ENCODE results near the gene OTOF.

The OTOF gene

DNA sequence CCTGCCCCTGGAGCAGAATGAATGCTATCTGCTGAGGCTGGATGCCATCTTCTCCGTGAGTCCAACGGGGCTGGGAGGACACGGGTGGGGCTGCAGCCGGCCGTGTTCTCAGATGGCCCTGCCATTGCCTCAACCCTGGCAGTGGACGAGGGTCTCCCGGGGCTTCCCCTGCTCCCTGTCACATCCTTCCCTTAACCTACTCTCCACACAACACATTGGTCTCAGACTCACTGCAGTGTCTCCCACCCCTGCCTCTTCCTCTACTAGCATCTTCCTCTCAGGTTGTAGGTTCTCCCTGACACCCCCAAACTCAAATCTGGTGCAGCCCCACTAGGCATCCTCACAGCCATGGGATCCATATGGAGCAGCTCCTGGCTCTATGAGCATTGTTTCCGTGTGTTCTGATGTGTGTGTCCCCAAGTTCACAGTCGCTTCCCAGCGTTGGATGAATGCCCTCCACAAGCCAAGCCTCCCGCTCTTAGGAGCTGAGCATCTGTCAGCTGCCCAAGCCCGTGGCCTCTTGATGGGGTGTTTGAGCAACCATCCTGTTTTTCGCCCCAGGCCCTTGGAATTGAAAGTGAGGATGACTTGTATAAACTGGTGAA, 27.8 kb downstream of the OTOF start:
- Histone ChIP-seq H3K9me3 (ENCODE audit: insufficient read depth, low read length) (no peaks in the 10 kb centered on the region), H3K4me3 (ENCODE audit: low read length) (no peak overlapping the region), H3K4me2 (ENCODE audit: low read length) (no peak overlapping the region), H3K27me3 (ENCODE audit: low read depth, low read length) (no peaks in the 10 kb centered on the region), H3K27ac (ENCODE audit: low read length) (no peak overlapping the region), H3K79me2 (ENCODE audit: low read length) (no peaks in the 10 kb centered on the region), H4K20me1 (ENCODE audit: insufficient read depth, low read length) (no peaks in the 10 kb centered on the region), H3K36me3 (replicated peaks; ENCODE audit: low read depth, low read length) (no peaks in the 10 kb centered on the region), H2AFZ (ENCODE audit: low read depth, low read length) (no peak overlapping the region), H3K4me1 (ENCODE audit: low read length) (no peaks in the 10 kb centered on the region), H3K9ac (ENCODE audit: low read length) (no peak overlapping the region)
- TF ChIP-seq, protein P1, sequence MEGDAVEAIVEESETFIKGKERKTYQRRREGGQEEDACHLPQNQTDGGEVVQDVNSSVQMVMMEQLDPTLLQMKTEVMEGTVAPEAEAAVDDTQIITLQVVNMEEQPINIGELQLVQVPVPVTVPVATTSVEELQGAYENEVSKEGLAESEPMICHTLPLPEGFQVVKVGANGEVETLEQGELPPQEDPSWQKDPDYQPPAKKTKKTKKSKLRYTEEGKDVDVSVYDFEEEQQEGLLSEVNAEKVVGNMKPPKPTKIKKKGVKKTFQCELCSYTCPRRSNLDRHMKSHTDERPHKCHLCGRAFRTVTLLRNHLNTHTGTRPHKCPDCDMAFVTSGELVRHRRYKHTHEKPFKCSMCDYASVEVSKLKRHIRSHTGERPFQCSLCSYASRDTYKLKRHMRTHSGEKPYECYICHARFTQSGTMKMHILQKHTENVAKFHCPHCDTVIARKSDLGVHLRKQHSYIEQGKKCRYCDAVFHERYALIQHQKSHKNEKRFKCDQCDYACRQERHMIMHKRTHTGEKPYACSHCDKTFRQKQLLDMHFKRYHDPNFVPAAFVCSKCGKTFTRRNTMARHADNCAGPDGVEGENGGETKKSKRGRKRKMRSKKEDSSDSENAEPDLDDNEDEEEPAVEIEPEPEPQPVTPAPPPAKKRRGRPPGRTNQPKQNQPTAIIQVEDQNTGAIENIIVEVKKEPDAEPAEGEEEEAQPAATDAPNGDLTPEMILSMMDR (IDR thresholded peaks at IDR 0.05; ENCODE audit: low read depth, low read length), result no peak
- TF ChIP-seq EZH2phosphoT487 (IDR thresholded peaks at IDR 0.05; ENCODE audit: low read depth), result no peak

DNA sequence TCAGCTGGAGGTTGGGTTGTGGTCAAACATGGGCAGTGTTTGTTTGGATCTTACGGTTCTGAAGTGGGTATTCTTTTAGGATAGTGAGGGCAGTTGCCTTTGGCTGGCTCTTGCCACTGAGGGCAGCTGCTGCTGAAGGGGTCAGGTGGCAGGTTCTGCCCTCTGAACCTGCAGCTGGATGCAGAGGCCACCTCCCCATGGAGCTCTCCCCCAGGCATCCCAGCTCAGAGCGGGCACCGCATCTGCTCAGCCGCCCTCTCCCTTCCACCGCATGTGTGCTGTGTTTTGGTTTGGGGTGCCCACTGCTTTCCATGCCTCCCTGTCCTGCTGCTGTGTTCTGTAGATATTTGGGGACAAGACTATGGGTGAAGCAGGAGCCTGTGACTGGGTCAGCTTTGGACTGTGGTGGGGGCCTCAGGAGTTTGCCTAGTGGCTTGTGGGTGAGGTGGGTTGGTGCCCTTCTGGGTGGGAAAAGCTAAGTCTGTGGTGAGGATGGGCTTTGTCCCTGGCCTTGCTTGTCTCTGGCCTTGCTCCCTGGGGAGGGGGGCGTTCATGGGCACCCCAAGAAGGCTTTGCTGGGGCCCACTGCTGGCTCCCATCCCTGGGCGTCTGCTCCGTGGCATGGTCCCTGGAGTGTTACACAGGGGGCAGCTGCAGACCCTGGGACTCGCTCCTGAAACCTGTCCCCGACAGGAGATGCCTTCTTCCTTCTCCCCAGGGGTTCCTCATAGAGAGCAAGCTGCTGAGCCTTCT, 28.5 kb downstream of the OTOF start:
- H2AFZ ChIP-seq (ENCODE audit: low read depth, low read length), result no peak overlapping the region
- H3K4me1 ChIP-seq (ENCODE audit: low read length), result no peaks in the 10 kb centered on the region
- no peaks in the 10 kb centered on the region for H3K9me3 ChIP-seq (ENCODE audit: insufficient read depth, low read length)
- no peak overlapping the region for H3K4me3 ChIP-seq (ENCODE audit: low read length)
- H3K27ac ChIP-seq (ENCODE audit: low read length), result no peak overlapping the region
- TF ChIP-seq, protein P1 (IDR thresholded peaks at IDR 0.05; ENCODE audit: low read depth, low read length), result no peak
- no peak for TF ChIP-seq EZH2phosphoT487 (IDR thresholded peaks at IDR 0.05; ENCODE audit: low read depth)
- no peak overlapping the region for H3K4me2 ChIP-seq (ENCODE audit: low read length)
- H3K27me3 ChIP-seq (ENCODE audit: low read depth, low read length), result no peaks in the 10 kb centered on the region
- no peak overlapping the region for H3K9ac ChIP-seq (ENCODE audit: low read length)
- no peaks in the 10 kb centered on the region for H4K20me1 ChIP-seq (ENCODE audit: insufficient read depth, low read length)
- H3K79me2 ChIP-seq (ENCODE audit: low read length), result no peaks in the 10 kb centered on the region
- no peaks in the 10 kb centered on the region for H3K36me3 ChIP-seq (replicated peaks; ENCODE audit: low read depth, low read length)

DNA sequence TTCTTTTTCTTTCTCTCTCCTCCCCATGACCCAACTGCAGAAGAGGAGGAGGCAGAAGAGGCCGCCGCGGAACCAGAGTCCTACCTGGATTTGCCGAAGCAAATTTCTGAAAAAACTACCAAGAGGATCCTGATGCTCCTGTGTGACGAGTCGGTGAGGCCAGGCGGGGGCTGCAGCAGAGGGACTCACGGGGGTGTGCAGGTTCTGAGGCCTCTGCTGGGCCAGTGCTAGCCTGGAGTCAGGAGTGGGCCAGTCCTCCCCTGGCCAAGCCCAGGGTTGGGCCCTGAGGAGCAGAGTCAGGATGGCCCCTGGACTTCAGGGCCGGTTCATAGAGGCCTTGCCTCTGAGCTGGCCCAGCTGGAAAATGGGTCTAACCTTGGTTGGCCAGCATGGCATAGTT, 29.3 kb downstream of the OTOF start:
- Histone ChIP-seq H3K4me2 (ENCODE audit: low read length) (no peak overlapping the region), H3K36me3 (replicated peaks; ENCODE audit: low read depth, low read length) (no peaks in the 10 kb centered on the region), H3K27ac (ENCODE audit: low read length) (no peak overlapping the region), H3K9me3 (ENCODE audit: insufficient read depth, low read length) (no peaks in the 10 kb centered on the region), H2AFZ (ENCODE audit: low read depth, low read length) (no peak overlapping the region), H3K27me3 (ENCODE audit: low read depth, low read length) (no peaks in the 10 kb centered on the region), H3K9ac (ENCODE audit: low read length) (no peak overlapping the region), H3K4me1 (ENCODE audit: low read length) (no peaks in the 10 kb centered on the region), H3K4me3 (ENCODE audit: low read length) (no peak overlapping the region), H3K79me2 (ENCODE audit: low read length) (no peaks in the 10 kb centered on the region), H4K20me1 (ENCODE audit: insufficient read depth, low read length) (no peaks in the 10 kb centered on the region)
- TF ChIP-seq, protein P1 (IDR thresholded peaks at IDR 0.05; ENCODE audit: low read depth, low read length), result no peak
- TF ChIP-seq EZH2phosphoT487 (IDR thresholded peaks at IDR 0.05; ENCODE audit: low read depth), result no peak

DNA sequence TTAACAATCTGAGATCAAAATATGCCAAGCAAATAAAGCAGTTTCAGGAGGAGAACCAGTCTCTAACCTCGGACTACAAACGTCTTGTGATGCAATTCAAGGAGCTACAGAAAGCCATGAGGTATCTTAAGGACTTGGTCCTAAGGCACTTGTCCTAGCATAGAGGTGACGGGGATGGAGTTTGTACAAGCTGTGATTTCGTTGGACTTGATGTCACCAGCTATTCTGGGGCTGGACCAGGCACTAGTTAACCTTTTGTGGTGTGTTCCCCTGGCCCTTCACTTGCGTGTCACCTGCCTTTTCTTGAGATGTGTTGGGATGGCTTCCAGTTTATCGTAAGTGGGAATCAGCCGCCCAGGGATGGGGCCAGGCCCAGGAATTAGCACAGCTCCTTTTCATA, 33.7 kb downstream of the OTOF start:
- H3K36me3 ChIP-seq (replicated peaks; ENCODE audit: low read depth, low read length), result no peaks in the 10 kb centered on the region
- no peaks in the 10 kb centered on the region for H3K79me2 ChIP-seq (ENCODE audit: low read length)
- no peak overlapping the region for H3K9ac ChIP-seq (ENCODE audit: low read length)
- H3K4me3 ChIP-seq (ENCODE audit: low read length), result no peak overlapping the region
- H4K20me1 ChIP-seq (ENCODE audit: insufficient read depth, low read length), result no peaks in the 10 kb centered on the region
- H3K9me3 ChIP-seq (ENCODE audit: insufficient read depth, low read length), result no peaks in the 10 kb centered on the region
- TF ChIP-seq EZH2phosphoT487 (IDR thresholded peaks at IDR 0.05; ENCODE audit: low read depth), result no peak
- TF ChIP-seq, protein P1 (IDR thresholded peaks at IDR 0.05; ENCODE audit: low read depth, low read length), result no peak
- no peak overlapping the region for H3K4me2 ChIP-seq (ENCODE audit: low read length)
- H3K27me3 ChIP-seq (ENCODE audit: low read depth, low read length), result no peaks in the 10 kb centered on the region
- no peak overlapping the region for H2AFZ ChIP-seq (ENCODE audit: low read depth, low read length)
- no peaks in the 10 kb centered on the region for H3K4me1 ChIP-seq (ENCODE audit: low read length)
- no peak overlapping the region for H3K27ac ChIP-seq (ENCODE audit: low read length)
